Duodenal mucosa (tissue), 2 donors: ENCODE measurements around the gene GCFC2.
"Not testable (repeated sequence)": the region's sequence is repeated elsewhere in the genome, so short reads cannot be mapped to it uniquely, and the experiment has no call there.

Experiments used
- H3K27ac ChIP-seq: one replicate; pipeline ENCODE4 v1.7.0; 2013; ENCODE audit warnings: low read depth, low read length
- H3K27me3 ChIP-seq, 2 donors: one replicate each; pipeline ENCODE4 v1.7.0; 2013; ENCODE audit warnings: low read length in 2 of 2, control low read depth in 1 of 2; ENCODE audit not compliant: insufficient read depth in 2 of 2, control insufficient read depth in 1 of 2
- H3K36me3 ChIP-seq, 2 donors: one replicate each; pipeline ENCODE4 v1.7.0; 2013; ENCODE audit warnings: low read length in 2 of 2, control low read depth in 1 of 2; ENCODE audit not compliant: insufficient read depth in 2 of 2, control insufficient read depth in 1 of 2
- H3K4me1 ChIP-seq, 2 donors: one replicate each; pipeline ENCODE4 v1.7.0; 2013; ENCODE audit warnings: low read length in 2 of 2, control low read depth in 1 of 2; ENCODE audit not compliant: insufficient read depth in 2 of 2, control insufficient read depth in 1 of 2
- H3K4me3 ChIP-seq, 2 donors: one replicate each; pipeline ENCODE4 v1.7.0; 2013; ENCODE audit warnings: low read length in 2 of 2, low read depth in 1 of 2
- H3K9ac ChIP-seq, 2 donors: one replicate each; pipeline ENCODE4 v1.7.0; 2013; ENCODE audit warnings: low read length in 2 of 2, low read depth in 1 of 2
- H3K9me3 ChIP-seq, 2 donors: one replicate each; pipeline ENCODE4 v1.7.0; 2013; ENCODE audit warnings: low read length in 2 of 2, control low read depth in 1 of 2; ENCODE audit not compliant: control insufficient read depth in 1 of 2

GCFC2 gene

DNA sequence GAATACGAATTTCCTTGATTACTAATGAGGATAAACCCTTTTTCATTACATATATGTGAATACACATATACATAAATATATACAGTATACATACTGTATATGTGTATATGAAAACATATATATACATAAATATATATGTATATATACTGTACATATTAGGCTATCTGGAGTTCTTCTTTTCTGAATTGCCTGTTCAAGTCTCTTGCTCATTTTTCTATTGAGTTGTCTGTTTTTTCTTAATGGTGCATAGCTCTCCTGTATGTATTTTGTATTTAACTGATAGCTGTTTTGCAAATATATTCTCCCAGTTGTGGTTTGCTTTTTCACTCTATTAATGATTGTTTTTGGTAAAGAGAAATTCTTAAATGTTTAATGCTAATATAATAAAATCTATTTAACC, 8.9 kb upstream of the GCFC2 start:
- Histone ChIP-seq H3K9me3 (no peaks in the 10 kb centered on the region), H3K27me3 (no peaks in the 10 kb centered on the region), H3K27ac (no peak overlapping the region), H3K36me3 (no peaks in the 10 kb centered on the region), H3K4me3 (no peak overlapping the region), H3K9ac (no peak overlapping the region), H3K4me1 (no peaks in the 10 kb centered on the region)

GRCh38 chr2:75716406-75716805, 5.7 kb upstream of the GCFC2 start:
- Histone ChIP-seq H3K9me3 (no peaks in the 10 kb centered on the region), H3K27ac (no peak overlapping the region), H3K4me1 (peaks cover 0 to under 1% of the 10 kb centered on the region in 2 donors), H3K27me3 (no peaks in the 10 kb centered on the region), H3K9ac (no peak overlapping the region), H3K36me3 (no peaks in the 10 kb centered on the region), H3K4me3 (no peak overlapping the region)

DNA sequence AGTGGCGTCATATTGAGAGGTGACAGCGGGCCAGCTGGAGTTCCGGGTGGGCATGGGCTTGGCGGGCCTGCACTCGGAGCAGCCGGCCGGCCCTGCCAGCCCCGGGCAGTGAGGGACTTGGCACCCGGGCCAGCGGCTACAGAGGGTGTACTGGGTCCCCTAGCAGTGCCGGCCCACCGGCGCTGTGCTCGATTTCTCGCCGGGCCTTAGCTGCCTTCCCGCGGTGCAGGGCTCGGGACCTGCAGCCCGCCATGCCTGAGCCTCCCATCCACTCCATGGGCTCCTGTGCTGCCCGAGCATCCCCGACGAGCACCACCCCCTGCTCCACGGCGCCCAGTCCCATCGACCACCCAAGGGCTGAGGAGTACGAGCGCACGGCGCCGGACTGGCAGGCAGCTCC, 875 bp upstream of the GCFC2 start:
- H3K27me3 ChIP-seq, H3K9me3 ChIP-seq, H3K27ac ChIP-seq, H3K9ac ChIP-seq, H3K4me3 ChIP-seq, H3K36me3 ChIP-seq: not testable (repeated sequence)
- H3K4me1 ChIP-seq: peaks cover 11 to 13% of the 10 kb centered on the region in 2 donors

- Histone ChIP-seq H3K4me1 (peaks cover 11 to 13% of the 10 kb centered on the region in 2 donors), H3K27me3 (no peaks in the 10 kb centered on the region), H3K27ac (peak overlapping the region; percentile 81), H3K9ac (peak overlapping the region; percentile 58 to 73), H3K36me3 (peaks cover under 1 to 3% of the 10 kb centered on the region in 2 donors), H3K4me3 (peak overlapping the region; percentile 79 to 85), H3K9me3 (no peaks in the 10 kb centered on the region)
Observed at GRCh38 chr2:75710220-75710576, 517 bp downstream of the GCFC2 start.

GRCh38 chr2:75709297-75709696, 1.4 kb downstream of the GCFC2 start:
- H3K27me3 ChIP-seq: no peaks in the 10 kb centered on the region
- H3K9me3 ChIP-seq: no peaks in the 10 kb centered on the region
- peaks cover 5 to 9% of the 10 kb centered on the region in 2 donors for H3K36me3 ChIP-seq
- peak overlapping the region in 1 of 2 donors; percentile 73 for H3K9ac ChIP-seq
- H3K27ac ChIP-seq: no peak overlapping the region
- peak overlapping the region in 1 of 2 donors; percentile 85 for H3K4me3 ChIP-seq
- H3K4me1 ChIP-seq: peaks cover 11 to 13% of the 10 kb centered on the region in 2 donors

- peaks cover 11 to 13% of the 10 kb centered on the region in 2 donors for H3K4me1 ChIP-seq
- peaks cover 12 to 20% of the 10 kb centered on the region in 2 donors for H3K36me3 ChIP-seq
- H3K27ac ChIP-seq: no peak overlapping the region
- H3K9me3 ChIP-seq: no peaks in the 10 kb centered on the region
- no peaks in the 10 kb centered on the region for H3K27me3 ChIP-seq
- no peak overlapping the region for H3K9ac ChIP-seq
- no peak overlapping the region for H3K4me3 ChIP-seq
Observed at GRCh38 chr2:75707901-75708300, 2.8 kb downstream of the GCFC2 start.

GRCh38 chr2:75705921-75706320, 4.8 kb downstream of the GCFC2 start:
- no peaks in the 10 kb centered on the region for H3K27me3 ChIP-seq
- H3K36me3 ChIP-seq: peaks cover 20 to 37% of the 10 kb centered on the region in 2 donors
- H3K4me3 ChIP-seq: no peak overlapping the region
- peaks cover 7% of the 10 kb centered on the region in 2 donors for H3K4me1 ChIP-seq
- H3K9ac ChIP-seq: no peak overlapping the region
- no peaks in the 10 kb centered on the region for H3K9me3 ChIP-seq
- H3K27ac ChIP-seq: no peak overlapping the region

GRCh38 chr2:75703589-75704287, 7.0 kb downstream of the GCFC2 start:
- Histone ChIP-seq H3K36me3 (peaks cover 24 to 47% of the 10 kb centered on the region in 2 donors), H3K9me3 (no peaks in the 10 kb centered on the region), H3K27ac (no peak overlapping the region), H3K4me1 (no peaks in the 10 kb centered on the region), H3K27me3 (no peaks in the 10 kb centered on the region), H3K9ac (no peak overlapping the region), H3K4me3 (no peak overlapping the region)

- peaks cover 28 to 51% of the 10 kb centered on the region in 2 donors for H3K36me3 ChIP-seq
- no peak overlapping the region for H3K4me3 ChIP-seq
- no peaks in the 10 kb centered on the region for H3K27me3 ChIP-seq
- no peaks in the 10 kb centered on the region for H3K9me3 ChIP-seq
- no peak overlapping the region for H3K27ac ChIP-seq
- no peaks in the 10 kb centered on the region for H3K4me1 ChIP-seq
- no peak overlapping the region for H3K9ac ChIP-seq
Observed at GRCh38 chr2:75702593-75702992, 8.1 kb downstream of the GCFC2 start.

GRCh38 chr2:75698918-75699317, 11.8 kb downstream of the GCFC2 start:
- H3K4me1 ChIP-seq: no peaks in the 10 kb centered on the region
- H3K9ac ChIP-seq: no peak overlapping the region
- H3K9me3 ChIP-seq: no peaks in the 10 kb centered on the region
- H3K36me3 ChIP-seq: peaks cover 24 to 46% of the 10 kb centered on the region in 2 donors
- H3K27me3 ChIP-seq: no peaks in the 10 kb centered on the region
- no peak overlapping the region for H3K4me3 ChIP-seq
- no peak overlapping the region for H3K27ac ChIP-seq
